ENCODE data around the gene MEMO1.
"Not testable (repeated sequence)": the region's sequence is repeated elsewhere in the genome, so short reads cannot be mapped to it uniquely, and the experiment has no call there.

The MEMO1 gene

GRCh38 chr2:31956312-31956711 lies 54.5 kb downstream of the MEMO1 start:
- FAIRE-seq = no peak

DNA sequence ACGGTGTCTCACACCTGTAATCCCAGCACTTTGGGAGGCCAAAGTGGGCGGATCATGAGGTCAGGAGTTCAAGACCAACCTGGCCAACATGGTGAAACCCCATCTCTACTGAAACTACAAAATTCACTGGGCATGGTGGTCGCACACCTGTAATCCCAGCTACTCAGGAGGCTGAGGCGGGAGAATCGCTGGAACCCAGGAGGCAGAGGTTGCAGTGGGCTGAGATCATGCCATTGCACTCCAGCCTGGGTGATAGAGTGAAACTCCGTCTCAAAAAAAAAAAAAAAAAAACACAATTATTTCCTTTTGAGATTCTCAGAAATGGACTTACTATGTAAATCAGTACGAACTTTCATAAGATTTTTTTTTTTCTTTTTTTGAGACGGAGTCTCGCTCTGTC lies 57.7 kb downstream of the MEMO1 start:
- FAIRE-seq = not testable (repeated sequence)

DNA sequence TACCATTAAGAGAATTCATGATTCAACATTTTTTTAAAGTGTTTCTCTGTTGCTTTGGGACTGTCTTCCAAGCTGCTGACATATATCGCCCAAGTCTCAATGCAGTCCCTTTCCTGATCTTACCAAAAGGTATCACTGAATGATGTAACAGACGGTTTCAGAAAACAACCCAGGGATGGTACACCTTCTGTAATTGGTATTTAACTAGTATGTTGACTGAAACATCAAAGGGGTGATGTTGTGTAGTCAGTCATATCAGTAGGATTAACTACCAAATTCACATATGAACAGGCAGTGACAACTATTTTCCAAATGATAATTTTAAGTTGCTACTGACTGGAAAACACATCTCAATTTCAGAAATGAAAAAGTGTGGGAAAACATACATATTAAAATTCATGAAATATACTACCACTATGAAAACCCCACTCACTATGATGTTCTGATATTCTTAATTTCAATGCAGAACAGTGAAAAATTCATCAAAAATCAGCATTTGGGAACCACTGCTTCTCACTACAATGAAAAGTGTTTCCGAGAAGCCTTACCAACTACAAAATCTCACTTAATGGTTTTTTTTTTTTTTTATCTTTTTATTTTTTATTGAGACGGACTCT lies 59.8 kb downstream of the MEMO1 start:
- FAIRE-seq = no peak

DNA sequence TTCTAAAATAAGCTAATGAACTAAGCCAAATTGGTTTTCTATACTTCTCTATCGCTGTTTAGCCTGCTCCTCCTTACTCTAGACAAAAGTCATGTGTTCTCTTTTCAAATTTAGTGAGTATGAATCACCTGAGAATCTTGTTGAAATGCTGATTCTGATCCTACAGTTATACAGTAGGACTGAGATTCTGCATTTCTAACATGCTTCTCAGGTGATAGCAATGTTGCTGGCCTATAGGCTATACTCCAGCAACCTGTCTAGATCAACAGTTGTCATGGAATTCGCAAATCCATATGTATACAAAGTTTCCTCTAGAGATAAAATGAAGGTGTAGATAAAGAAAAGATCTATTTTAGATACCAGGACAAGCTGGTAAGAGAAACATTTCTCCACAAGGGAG lies 62.9 kb downstream of the MEMO1 start:
- FAIRE-seq = no peak

DNA sequence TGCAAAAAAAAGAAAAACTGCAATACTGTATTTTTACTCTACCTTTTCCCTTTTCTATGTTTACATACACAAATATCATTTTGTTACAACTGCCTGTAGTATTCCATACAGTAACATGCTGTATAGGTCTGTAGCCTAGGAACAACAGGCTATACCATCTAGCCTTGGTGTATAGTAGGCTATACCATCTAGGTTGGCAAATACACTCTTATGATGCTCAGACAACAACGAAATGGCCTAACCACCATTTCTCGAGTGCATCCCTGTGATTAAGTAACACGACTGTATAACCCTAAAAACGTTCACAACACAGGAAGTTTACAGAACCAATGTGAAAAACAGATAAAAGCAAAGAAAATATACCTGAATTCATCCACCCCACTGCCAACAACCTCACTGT lies 64.0 kb downstream of the MEMO1 start:
- FAIRE-seq = no peak

- no peak for FAIRE-seq
Observed at GRCh38 chr2:31945572-31945935, 65.3 kb downstream of the MEMO1 start.

DNA sequence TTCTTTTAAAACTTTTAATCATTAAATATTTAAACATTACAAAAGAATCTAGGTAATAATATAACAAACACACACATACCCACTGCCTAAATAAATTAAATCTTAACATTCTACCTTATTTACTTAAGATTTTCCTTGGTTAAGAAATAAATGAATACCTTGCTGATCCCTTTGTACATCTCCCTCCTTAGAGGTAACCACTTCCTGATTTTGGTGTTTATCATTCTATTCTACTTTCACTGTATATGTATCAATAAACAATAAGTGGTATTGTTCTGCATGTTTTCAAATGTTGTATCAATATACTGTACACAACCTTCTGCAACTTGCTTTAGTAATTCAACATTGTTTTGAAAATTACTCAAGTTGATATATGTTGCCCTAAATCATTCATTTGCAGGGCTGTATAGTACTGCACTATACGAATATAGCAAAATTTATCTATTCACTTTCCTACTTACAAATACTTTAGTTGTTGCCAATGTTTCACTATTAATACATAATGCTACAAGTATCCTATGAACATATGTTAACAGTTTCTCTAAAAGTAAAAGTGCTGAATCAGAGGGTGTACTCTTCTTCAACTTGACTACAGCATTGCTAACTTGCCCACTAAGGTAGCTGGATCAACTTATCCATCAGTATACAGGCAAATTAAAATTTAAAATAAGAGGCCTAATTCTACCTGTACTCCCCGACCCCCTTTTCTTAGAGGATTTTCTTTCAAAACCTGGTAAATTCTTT lies 65.8 kb downstream of the MEMO1 start:
- FAIRE-seq = no peak

GRCh38 chr2:31943636-31944225 lies 67.1 kb downstream of the MEMO1 start:
- no peak for FAIRE-seq

DNA sequence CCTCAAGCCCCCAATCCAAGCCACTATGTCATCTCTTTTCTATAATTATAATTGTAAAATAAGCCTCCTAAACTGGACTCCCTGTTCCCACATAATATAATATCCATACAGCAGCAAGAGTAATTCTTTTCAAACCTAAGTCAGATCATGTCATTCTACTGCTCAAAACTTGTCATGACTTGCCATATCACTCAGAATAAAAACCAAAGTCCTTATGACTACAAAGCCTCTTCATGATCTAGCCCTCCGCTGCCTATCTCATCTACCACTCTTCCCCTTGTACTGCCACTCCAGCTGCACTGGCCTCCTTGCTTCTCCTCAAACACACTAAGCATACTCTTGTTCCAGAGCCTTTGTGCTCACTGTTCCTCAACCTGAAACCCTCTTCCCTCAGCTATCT lies 69.9 kb downstream of the MEMO1 start:
- FAIRE-seq = no peak

DNA sequence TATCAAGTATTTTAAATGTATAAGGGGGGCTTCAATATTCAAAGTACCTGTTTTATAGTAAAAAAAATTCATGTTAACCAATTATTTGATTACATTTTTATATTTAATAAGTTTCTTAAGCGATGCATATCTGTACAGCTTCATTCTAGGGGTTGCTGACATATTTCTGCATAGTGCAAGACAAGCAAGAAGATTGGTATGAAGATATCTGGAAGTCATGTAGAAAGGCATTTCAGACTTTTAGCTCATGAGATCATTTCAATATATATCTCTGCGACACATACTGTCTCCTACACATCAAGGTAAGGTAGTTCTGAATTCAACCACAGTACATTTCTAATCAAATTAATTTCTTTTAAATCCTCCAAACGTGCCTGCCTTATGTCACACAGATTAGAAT lies 73.1 kb downstream of the MEMO1 start:
- FAIRE-seq = no peak

DNA sequence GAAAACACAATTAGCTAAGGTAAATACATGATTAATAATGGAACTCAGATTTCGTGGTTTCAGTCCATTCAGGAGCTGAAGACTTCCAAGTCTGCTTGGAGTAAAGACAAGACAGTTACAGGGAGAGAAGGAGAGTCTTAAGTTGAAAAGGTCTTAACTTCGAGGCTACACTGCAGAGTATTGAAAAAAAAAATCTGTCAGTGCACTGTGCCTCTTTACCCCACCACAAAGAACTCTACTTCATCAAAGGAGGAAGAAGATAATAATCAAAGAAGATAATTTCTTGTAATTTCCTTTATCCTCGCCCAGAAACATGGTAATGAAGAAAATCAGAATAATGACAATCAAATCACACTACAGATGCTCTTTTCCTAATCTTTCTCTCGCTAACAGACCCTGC lies 75.4 kb downstream of the MEMO1 start:
- FAIRE-seq = no peak

DNA sequence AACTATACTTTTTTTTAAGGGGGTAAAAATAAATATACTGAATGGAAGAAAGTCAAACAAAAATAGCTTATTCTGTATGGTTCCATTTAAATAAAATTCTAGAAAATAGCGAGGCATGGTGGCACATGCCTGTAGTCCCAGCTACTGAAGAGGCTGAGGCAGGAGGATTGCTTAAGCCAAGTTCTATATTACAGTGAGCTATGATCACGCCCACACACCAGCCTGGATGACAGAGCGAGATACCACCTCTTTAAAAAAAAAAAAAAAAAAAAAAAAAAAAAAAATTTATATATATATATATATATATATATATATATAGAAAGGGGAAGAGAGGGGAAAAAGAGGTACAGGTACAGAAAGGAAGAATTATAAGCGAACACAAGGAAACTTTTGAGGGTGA lies 77.7 kb downstream of the MEMO1 start:
- no peak for FAIRE-seq

DNA sequence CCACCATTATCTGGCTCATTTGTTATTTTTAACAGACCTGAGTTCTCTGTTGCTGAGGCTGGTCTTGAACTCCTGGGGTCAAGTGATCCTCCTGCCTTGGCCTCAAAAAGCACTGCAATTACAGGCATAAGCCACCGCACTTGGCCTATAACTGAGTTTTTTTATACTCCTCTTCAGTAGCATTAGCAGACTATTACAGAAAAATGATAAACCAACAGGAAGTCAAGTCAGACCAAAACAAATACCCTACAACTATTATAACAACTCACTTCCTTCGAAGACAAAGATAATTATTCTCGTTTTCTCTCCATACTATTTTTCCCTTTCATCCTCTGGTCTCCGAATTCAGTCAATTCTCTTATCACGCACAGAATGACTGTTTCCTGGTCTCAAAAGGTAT lies 78.2 kb downstream of the MEMO1 start:
- no peak for FAIRE-seq

DNA sequence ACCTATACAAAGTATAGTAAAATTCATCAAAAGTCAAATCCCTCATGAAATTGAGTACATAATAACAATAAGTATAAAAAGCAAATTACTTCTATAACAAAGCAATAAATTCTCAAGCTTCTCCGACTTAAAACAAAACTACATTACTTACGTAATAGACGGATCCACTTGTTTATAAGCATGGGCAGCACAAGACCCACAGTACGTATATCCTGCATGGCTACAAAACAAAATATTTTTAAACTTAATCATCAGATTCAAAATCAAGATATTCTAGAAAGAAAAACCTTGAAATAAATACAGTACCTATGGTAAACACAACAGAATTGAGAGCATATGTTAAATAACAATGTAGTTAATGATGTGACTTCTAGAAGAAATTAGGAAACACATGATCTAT lies 78.9 kb downstream of the MEMO1 start:
- peak; percentile 43 for FAIRE-seq

- FAIRE-seq = no peak
Observed at GRCh38 chr2:31925517-31925916, 85.3 kb downstream of the MEMO1 start.

- FAIRE-seq = no peak
Observed at GRCh38 chr2:31923662-31924061, 87.1 kb downstream of the MEMO1 start.

- FAIRE-seq = no peak
Observed at GRCh38 chr2:31922542-31923408, 88.0 kb downstream of the MEMO1 start.

DNA sequence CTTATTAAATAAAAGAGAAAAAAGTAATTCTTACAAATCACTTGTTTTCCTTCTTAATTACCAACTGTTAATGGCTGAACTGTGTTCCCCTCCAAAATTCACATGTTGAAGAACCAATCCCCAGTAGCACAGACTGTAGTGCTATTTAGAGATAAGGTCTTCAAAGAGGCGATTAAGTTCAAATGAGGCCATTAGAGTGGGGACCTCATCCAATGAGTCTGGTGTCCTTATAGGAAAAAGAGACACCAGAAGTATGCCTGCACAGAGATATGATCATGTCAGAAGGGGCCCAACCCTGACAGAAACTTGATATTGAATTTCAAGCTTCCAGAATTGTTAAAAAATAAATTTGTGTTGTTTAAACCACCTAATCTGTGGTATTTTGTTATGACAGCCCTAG lies 89.8 kb downstream of the MEMO1 start:
- no peak for FAIRE-seq

DNA sequence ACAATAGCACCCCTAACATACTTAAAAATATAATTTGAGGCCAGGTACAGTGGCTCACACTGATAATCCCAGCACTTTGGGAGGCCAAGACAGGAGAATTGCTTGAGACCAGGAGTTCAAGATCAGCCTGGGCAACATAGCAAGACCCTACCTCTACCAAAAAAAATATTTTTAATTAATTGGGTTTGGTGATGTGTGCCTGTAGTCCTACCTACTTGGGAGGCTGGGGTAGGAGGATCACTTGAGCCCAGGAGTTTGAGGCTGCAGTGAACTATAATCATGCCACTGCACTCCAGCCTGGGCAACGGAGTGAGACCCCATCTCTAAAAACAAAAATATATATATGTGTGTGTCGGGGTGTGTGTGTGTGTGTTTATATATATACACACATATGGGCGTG lies 91.3 kb downstream of the MEMO1 start:
- no peak for FAIRE-seq

GRCh38 chr2:31909661-31910060 lies 101.1 kb downstream of the MEMO1 start:
- peak; percentile 63 for FAIRE-seq

- not testable (repeated sequence) for FAIRE-seq
Observed at GRCh38 chr2:31907491-31907890, 103.3 kb downstream of the MEMO1 start.

DNA sequence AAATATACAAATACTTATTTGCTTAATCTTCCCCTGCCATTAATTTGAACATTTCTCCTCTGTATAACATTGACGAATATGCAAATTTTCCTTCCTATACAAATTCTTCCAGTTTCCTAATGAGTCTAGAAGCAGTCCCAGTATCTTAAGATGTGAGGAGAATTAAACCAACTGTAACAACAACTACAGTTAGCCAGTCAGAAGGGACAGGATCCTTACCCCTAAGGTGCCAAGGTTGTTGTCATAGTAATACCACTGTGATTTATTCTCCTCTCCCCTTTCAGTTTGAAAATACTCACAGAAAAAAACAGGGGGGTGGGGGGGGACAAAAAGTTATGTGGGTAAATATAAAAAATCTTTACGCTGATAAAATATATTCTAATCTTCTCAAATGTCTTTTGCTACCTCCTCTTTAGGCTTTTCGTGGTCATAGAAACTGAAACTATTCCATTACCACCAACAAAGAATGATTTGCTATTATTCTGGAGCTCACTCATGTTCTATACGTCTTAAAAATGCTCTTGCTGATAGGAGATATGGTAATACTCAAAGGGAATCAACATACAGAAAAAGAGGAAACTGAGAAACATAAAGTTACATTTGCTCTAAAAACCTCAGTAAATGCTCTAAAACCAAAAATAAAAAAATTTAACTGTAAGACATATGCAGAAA lies 107.6 kb downstream of the MEMO1 start:
- no peak for FAIRE-seq

GRCh38 chr2:31901900-31902299 lies 108.9 kb downstream of the MEMO1 start:
- no peak for FAIRE-seq

All from A204.1 (cell line).